GM21367 (cell line): ENCODE measurements around the gene STAT2.

Experiments used
- ATAC-seq: cut with Tn5 transposase; IDR thresholded peaks from one replicate; pipeline ENCODE4 v1.9.1; 2021; ENCODE audit not compliant: unreplicated experiment

The STAT2 gene

DNA sequence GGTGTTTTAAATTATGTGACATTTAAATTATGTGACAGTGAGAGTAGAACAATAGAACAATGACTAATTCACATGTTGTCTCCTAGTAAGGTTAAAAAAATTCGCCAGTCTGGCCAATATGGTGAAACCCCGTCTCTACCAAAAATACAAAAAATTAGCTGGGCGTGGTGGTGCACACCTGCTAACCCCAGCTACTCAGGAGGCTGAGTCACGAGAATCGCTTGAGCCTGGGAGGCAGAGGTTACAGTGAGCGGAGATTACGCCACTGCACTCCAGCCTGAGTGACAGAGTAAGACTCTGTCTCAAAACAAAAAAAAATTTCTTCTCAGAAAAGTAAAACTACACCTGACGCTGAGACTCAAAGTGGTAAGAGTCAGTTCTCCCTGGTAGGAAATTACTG, 62.5 kb downstream of the STAT2 start:
- no peak for ATAC-seq

DNA sequence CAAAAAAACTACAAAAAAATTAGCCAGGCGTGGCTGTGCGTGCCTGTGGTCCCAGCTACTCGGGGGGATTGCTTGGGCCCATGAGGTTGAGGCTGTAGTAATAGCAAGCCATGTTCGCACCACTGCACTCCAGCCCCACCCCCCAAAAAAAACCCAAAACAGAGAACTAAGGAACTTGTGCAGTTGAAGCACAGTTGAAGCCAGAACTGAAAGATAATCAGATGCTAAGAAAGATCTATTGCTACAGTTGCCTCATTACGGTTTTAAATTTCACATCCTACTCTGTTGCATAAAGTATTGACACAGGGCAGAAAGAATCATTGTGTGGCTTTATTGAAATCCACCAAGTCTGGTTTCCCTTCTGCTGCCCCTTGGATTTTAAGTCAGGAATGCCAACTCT, 63.6 kb downstream of the STAT2 start:
- no peak for ATAC-seq

DNA sequence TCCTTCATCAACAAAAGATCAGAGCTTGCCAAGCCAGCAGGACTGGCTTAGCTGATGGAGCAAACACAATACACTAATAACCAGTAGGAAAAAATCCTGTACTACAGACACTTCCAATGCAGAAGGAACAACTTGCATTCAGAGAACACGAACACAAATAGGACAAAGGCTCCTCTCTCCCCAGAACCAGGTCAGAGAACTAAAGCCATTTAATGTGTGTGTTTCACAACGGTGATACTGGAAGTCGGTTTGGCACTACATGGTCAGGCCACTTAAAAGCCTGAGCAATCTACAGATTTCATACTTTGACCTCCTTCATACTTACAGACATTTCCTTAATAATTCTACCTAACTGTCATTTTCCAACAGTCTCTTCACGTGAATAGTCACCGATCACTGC, 66.1 kb downstream of the STAT2 start:
- no peak for ATAC-seq
